Heart left ventricle (tissue), 16 donors: ENCODE measurements around the gene RIMBP3C. TPM values are rescaled to one million over a fixed set of nuclear protein-coding genes. Genes with fewer than 3 reads are reported as not detected.
A peak's percentile ranks its signal among the peaks of the same experiment; 100 is the strongest.
"Not testable (repeated sequence)": the region's sequence is repeated elsewhere in the genome, so short reads cannot be mapped to it uniquely, and the experiment has no call there.

Experiments
- ATAC-seq, 4 donors: fragments of 200-7000 bp; cut with Tn5 transposase; one replicate each; pipeline ENCODE4 v1.9.1; 2020 to 2022; ENCODE audit warnings: moderate library complexity in 4 of 4, mild to moderate bottlenecking in 3 of 4, moderate number of reproducible peaks in 1 of 4
- DNase-seq, 5 donors: peaks; one replicate each; pipeline ENCODE4 v3.0.0-alpha.2; 2020
- H3K27ac ChIP-seq, 12 donors: fragments of 200-600 bp; sonication (generic) in 4 of 12; one replicate each; pipeline versions ENCODE4 v1.5.0 to v1.8.0; 2016 to 2022; ENCODE audit warnings: mild to moderate bottlenecking in 2 of 12
- H3K27me3 ChIP-seq, 9 donors: fragments of 200-600 bp; sonication (generic) in 2 of 9; one replicate each; pipeline versions ENCODE4 v1.5.1 to v1.8.0; 2016 to 2022; ENCODE audit warnings: mild to moderate bottlenecking in 3 of 9
- H3K36me3 ChIP-seq, 9 donors: fragments of 200-600 bp; sonication (generic) in 2 of 9; one replicate each; pipeline versions ENCODE4 v1.5.0 to v1.8.0; 2018 to 2022; ENCODE audit warnings: mild to moderate bottlenecking in 2 of 9
- H3K4me1 ChIP-seq, 12 donors: fragments of 200-600 bp; sonication (generic) in 4 of 12; one replicate each; pipeline versions ENCODE4 v1.5.0 to v1.8.0; 2016 to 2022; ENCODE audit warnings: mild to moderate bottlenecking in 3 of 12
- H3K4me3 ChIP-seq, 12 donors: fragments of 200-600 bp; sonication (generic) in 4 of 12; one replicate each; pipeline versions ENCODE4 v1.5.0 to v1.8.0; 2017 to 2022; ENCODE audit warnings: mild to moderate bottlenecking in 9 of 12, moderate library complexity in 4 of 12
- H3K9me3 ChIP-seq, 12 donors: fragments of 200-600 bp; sonication (generic) in 4 of 12; one replicate each; pipeline versions ENCODE4 v1.5.0 to v1.8.0; 2016 to 2022; ENCODE audit warnings: mild to moderate bottlenecking in 1 of 12
- CTCF ChIP-seq, 12 donors: fragments of 200-600 bp; sonication (generic) in 4 of 12; IDR thresholded peaks; one replicate each; pipeline versions ENCODE4 v1.5.0 to v1.8.0; 2018 to 2022; ENCODE audit warnings: antibody characterized with exemption in 12 of 12, mild to moderate bottlenecking in 5 of 12
- POLR2A ChIP-seq, 2 donors: fragments of 450-650 bp; IDR thresholded peaks; one replicate each; pipeline ENCODE4 v1.6.1; 2017; ENCODE audit warnings: antibody characterized with exemption in 2 of 2, mild to moderate bottlenecking in 2 of 2, moderate library complexity in 2 of 2
- WGBS, 4 donors: extraction: QIAGEN DNeasy Blood & Tissue Kit in 2 of 4; methylation state at CpG; one replicate each; pipeline versions ENCODE4 v1.1.5 to v1.1.7; 2013 to 2018; 5-methylcytosine and 5-hydroxymethylcytosine counted together
- intact Hi-C, 10 donors: fragments of 100-400 bp; cut with DNase I; formaldehyde crosslinking; loops; one replicate each; pipeline versions ENCODE4 v1.11.1 to v1.14.2; 2022
- polyA plus RNA-seq, 2 donors: library from polyadenylated mRNA; stranded (reverse); fragments of 200-250 nt; gene quantifications; one replicate each; pipeline ENCODE4 v1.2.3, GENCODE V29; 2013
- total RNA-seq, 9 donors: library from RNA; depleted of rRNA in 2 of 9; stranded (reverse); fragments of >200 nt in 2 of 9; fragmentation: NEBNext Ultra II Directional in 3 of 9; extraction: Animal tissue kit (Norgen Biotek cat#: 25700) in 3 of 9; gene quantifications; one replicate each; pipeline versions ENCODE4 v1.1.0 to v1.2.4, GENCODE V29; 2016 to 2023
- donor health status: ischemic (EF 13 %, LVEDD 7.1; RV severe dilation, severe dysfunction).
- donor health status: healthy with polysubstance abuse.
- donor health status: DM: no; HTN: yes; CAD: no.
- donor health status: DM: no; HTN: no; CAD: no.
- donor health status: ischemic (EF 25% LVEDD 6.9; RV normal size, moderate dysfunction).
- donor health status: ischemic (EF 25% LVEDD 5.7; RV mildly dilated, moderate dysfunction).
- donor health status: healthy.
- donor health status: DM: yes; HTN: yes; CAD: no.
- donor health status: ischemic (EF 35%, LVEDD 5.7; RV mildly dilated, moderate dysfunction).
- donor health status: nonischemic (EF 11% LVEDD 7.7; RV severe dilation, severe dysfunction).
- donor health status: DM: yes; HTN: yes; CAD: no.
- donor health status: PGD.
- donor health status: ischemic (EF 29% LVEDD 5.4; RV normal size, mild dysfunction).
- donor health status: nonischemic (EF 23%, LVEDD 6.1; RV moderate dilation, normal function).

Gene RIMBP3C
- total and polyA plus RNA-seq, 11 donors = 0.08 to 0.37 (median 0.19) TPM; not detected in 7

- no peaks in the 10 kb centered on the region for H3K9me3 ChIP-seq
- intact Hi-C loops = loop anchor here in 2 of 10 donors (5.0 kb wide), 2 partner anchors 37 to 52 kb away; no protein-coding TSS in a partner anchor
- no peaks in the 10 kb centered on the region for H3K27me3 ChIP-seq
- ATAC-seq (no peak), DNase-seq (no peak)
- H3K36me3 ChIP-seq = peaks cover 0 to 6% (median 0%) of the 10 kb centered on the region in 9 donors
- peak overlapping the region in 1 of 12 donors; percentile 98 for H3K4me3 ChIP-seq
- H3K4me1 ChIP-seq = peaks cover 4 to 69% (median 59%) of the 10 kb centered on the region in 12 donors
- TF ChIP-seq POLR2A (IDR thresholded peaks at IDR 0.05) = no peak
- no peak for TF ChIP-seq CTCF (IDR thresholded peaks at IDR 0.05)
- peak overlapping the region in 1 of 12 donors; percentile 59 for H3K27ac ChIP-seq
- WGBS, 4 donors = 48 to 57% (median 50%) methylated on average over 4 of the region's 4 CpGs
Measured at GRCh38 chr22:21570398-21570797, 19.1 kb upstream of the RIMBP3C start.

- Histone ChIP-seq H3K4me1 (peaks cover 4 to 65% (median 57%) of the 10 kb centered on the region in 12 donors), H3K27me3 (no peaks in the 10 kb centered on the region), H3K36me3 (peaks cover 0 to 6% (median 0%) of the 10 kb centered on the region in 9 donors), H3K27ac (peak overlapping the region in 2 of 12 donors; percentile 59 to 94), H3K9me3 (no peaks in the 10 kb centered on the region), H3K4me3 (peak overlapping the region in 7 of 12 donors; percentile 75 to 99 (median 94))
- ATAC-seq (no peak), DNase-seq (no peak)
- no peak for TF ChIP-seq POLR2A (IDR thresholded peaks at IDR 0.05)
- no peak for TF ChIP-seq CTCF (IDR thresholded peaks at IDR 0.05)
- intact Hi-C loops = loop anchor here in 2 of 10 donors (5.0 kb wide), 2 partner anchors 38 to 53 kb away; no protein-coding TSS in a partner anchor
- 56 to 61% (median 59%) methylated on average over 8 of the region's 8 CpGs for WGBS, 4 donors
Measured at GRCh38 chr22:21569459-21570170, 18.4 kb upstream of the RIMBP3C start.

- intact Hi-C loops, H3K9me3 ChIP-seq, ATAC-seq, DNase-seq, H3K36me3 ChIP-seq, H3K27me3 ChIP-seq: not testable (repeated sequence)
- Histone ChIP-seq H3K4me1 (peaks cover 4 to 59% (median 51%) of the 10 kb centered on the region in 12 donors), H3K4me3 (peak overlapping the region; percentile 75 to 99 (median 92)), H3K27ac (peak overlapping the region in 4 of 12 donors; percentile 88 to 97 (median 94))
- WGBS, 4 donors = 36 to 47% (median 39%) methylated on average over 12 of the region's 12 CpGs
Measured at GRCh38 chr22:21569076-21569427, 17.8 kb upstream of the RIMBP3C start.

GRCh38 chr22:21568347-21569075 is 17.2 kb upstream of the RIMBP3C start:
- H3K4me3 ChIP-seq = peak overlapping the region; percentile 75 to 99 (median 92)
- ATAC-seq = peak in 3 of 4 donors; percentile 17 to 54 (median 29)
- WGBS, 4 donors = 1% methylated on average over 23 to 26 of the region's 26 CpGs
- peaks cover 4 to 54% (median 46%) of the 10 kb centered on the region in 12 donors for H3K4me1 ChIP-seq
- DNase-seq = no peak
- intact Hi-C loops = no loop called here
- no peaks in the 10 kb centered on the region for H3K9me3 ChIP-seq
- peak overlapping the region in 11 of 12 donors; percentile 80 to 97 (median 88) for H3K27ac ChIP-seq
- TF ChIP-seq POLR2A (IDR thresholded peaks at IDR 0.05) (no peak), CTCF (IDR thresholded peaks at IDR 0.05) (no peak)
- H3K36me3 ChIP-seq = peaks cover 0 to 6% (median 0%) of the 10 kb centered on the region in 9 donors
- no peaks in the 10 kb centered on the region for H3K27me3 ChIP-seq
